ENCODE measurements around the gene MAEL. TPM values are rescaled to one million over a fixed set of nuclear protein-coding genes. Genes with fewer than 3 reads are reported as not detected.

The MAEL gene
- total RNA-seq, 4 donors from 2014 or later, result 0.54 to 2.0 (median 0.90) TPM

DNA sequence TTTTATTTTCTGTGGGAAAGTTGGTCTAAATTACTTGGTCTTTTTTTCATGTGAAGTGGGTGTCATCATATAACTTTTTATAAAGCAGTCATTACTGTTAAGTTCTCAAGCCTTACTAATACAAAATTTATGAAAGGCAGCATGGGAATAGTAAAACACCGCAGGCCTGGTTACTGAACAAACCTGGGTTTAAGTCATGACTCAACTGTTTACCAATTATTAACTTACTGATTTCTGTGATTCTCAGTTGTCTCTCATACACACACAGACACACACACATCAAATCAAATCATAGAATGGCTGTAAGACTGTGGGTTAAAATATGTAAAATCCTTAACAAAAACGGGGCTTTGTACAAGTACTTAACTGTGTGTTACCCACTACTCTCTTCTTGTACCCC is 14.6 kb downstream of the MAEL start:
- H3K27me3 ChIP-seq, result no peaks in the 10 kb centered on the region
- H3K36me3 ChIP-seq, result no peaks in the 10 kb centered on the region
- TF ChIP-seq, protein P1, sequence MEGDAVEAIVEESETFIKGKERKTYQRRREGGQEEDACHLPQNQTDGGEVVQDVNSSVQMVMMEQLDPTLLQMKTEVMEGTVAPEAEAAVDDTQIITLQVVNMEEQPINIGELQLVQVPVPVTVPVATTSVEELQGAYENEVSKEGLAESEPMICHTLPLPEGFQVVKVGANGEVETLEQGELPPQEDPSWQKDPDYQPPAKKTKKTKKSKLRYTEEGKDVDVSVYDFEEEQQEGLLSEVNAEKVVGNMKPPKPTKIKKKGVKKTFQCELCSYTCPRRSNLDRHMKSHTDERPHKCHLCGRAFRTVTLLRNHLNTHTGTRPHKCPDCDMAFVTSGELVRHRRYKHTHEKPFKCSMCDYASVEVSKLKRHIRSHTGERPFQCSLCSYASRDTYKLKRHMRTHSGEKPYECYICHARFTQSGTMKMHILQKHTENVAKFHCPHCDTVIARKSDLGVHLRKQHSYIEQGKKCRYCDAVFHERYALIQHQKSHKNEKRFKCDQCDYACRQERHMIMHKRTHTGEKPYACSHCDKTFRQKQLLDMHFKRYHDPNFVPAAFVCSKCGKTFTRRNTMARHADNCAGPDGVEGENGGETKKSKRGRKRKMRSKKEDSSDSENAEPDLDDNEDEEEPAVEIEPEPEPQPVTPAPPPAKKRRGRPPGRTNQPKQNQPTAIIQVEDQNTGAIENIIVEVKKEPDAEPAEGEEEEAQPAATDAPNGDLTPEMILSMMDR (IDR thresholded peaks at IDR 0.05), result no peak
- TF ChIP-seq POLR2A (IDR thresholded peaks at IDR 0.05) (no peak), EP300 (IDR thresholded peaks at IDR 0.05) (no peak), POLR2AphosphoS5 (IDR thresholded peaks at IDR 0.05) (no peak)
- no peaks in the 10 kb centered on the region for H3K4me1 ChIP-seq
- H3K9me3 ChIP-seq, result peaks cover 0 to 6% (median 0%) of the 10 kb centered on the region in 3 donors
- no peak overlapping the region for H3K4me3 ChIP-seq
- no peak overlapping the region for H3K27ac ChIP-seq
- 64 to 65% methylated on average over 2 of the region's 2 CpGs for WGBS, 2 donors (ENCODE audit: low coverage in 1 of 2)
- ATAC-seq, result no peak

DNA sequence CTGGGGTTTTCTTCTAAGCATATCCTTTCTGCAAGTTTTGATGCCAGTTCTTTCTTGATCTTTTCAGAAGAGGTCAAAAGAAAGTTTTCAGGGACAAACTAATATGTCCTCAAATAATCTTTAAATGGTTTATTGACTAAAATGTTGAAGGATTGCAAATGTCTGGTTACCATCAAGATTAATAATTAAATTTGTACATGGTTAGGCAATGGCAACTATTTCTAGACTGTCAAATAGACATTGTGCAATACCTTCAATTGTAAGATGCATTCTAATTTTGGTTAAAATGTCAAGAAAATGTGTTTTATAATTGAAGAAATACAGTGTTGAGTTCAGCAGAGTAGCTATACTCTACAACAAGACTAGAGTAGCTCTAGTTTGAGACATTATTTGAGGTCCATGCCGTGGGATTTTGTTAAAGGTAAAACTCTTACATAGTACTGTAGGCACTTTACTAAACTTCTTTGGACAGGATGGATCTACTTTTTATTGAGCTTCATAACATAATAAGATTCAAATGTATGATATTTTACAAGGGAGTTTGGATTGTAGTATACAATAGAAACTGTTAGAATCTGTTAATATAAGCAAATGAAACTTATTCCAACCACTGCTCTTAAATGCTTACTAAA is 22.6 kb downstream of the MAEL start:
- H3K4me1 ChIP-seq, result no peaks in the 10 kb centered on the region
- H3K27ac ChIP-seq, result no peak overlapping the region
- TF ChIP-seq EP300 (IDR thresholded peaks at IDR 0.05) (no peak), POLR2A (IDR thresholded peaks at IDR 0.05) (no peak), POLR2AphosphoS5 (IDR thresholded peaks at IDR 0.05) (no peak)
- TF ChIP-seq, protein P1 (IDR thresholded peaks at IDR 0.05), result no peak
- no peaks in the 10 kb centered on the region for H3K9me3 ChIP-seq
- ATAC-seq, result no peak
- no peak overlapping the region for H3K4me3 ChIP-seq
- H3K36me3 ChIP-seq, result no peaks in the 10 kb centered on the region
- H3K27me3 ChIP-seq, result no peaks in the 10 kb centered on the region
- 80 to 81% methylated on average over 1 of the region's 1 CpG for WGBS, 2 donors (ENCODE audit: low coverage in 1 of 2)

GRCh38 chr1:167012570-167012969 is 23.5 kb downstream of the MAEL start:
- no peaks in the 10 kb centered on the region for H3K36me3 ChIP-seq
- H3K4me1 ChIP-seq, result no peaks in the 10 kb centered on the region
- no peak overlapping the region for H3K27ac ChIP-seq
- H3K27me3 ChIP-seq, result no peaks in the 10 kb centered on the region
- H3K9me3 ChIP-seq, result no peaks in the 10 kb centered on the region
- no peak for ATAC-seq
- TF ChIP-seq POLR2AphosphoS5 (IDR thresholded peaks at IDR 0.05), result no peak
- TF ChIP-seq POLR2A (IDR thresholded peaks at IDR 0.05), result no peak
- TF ChIP-seq, protein P1 (IDR thresholded peaks at IDR 0.05), result no peak
- TF ChIP-seq EP300 (IDR thresholded peaks at IDR 0.05), result no peak
- no peak overlapping the region for H3K4me3 ChIP-seq
- 76 to 94% methylated on average over 2 of the region's 2 CpGs for WGBS, 2 donors (ENCODE audit: low coverage in 1 of 2)

- no peaks in the 10 kb centered on the region for H3K9me3 ChIP-seq
- ATAC-seq, result no peak
- H3K36me3 ChIP-seq, result no peaks in the 10 kb centered on the region
- WGBS, 2 donors (ENCODE audit: low coverage in 1 of 2), result 67 to 79% methylated on average over 5 to 8 of the region's 8 CpGs
- H3K27ac ChIP-seq, result no peak overlapping the region
- TF ChIP-seq POLR2A (IDR thresholded peaks at IDR 0.05) (no peak), EP300 (IDR thresholded peaks at IDR 0.05) (no peak), POLR2AphosphoS5 (IDR thresholded peaks at IDR 0.05) (no peak)
- TF ChIP-seq, protein P1 (IDR thresholded peaks at IDR 0.05), result no peak
- no peaks in the 10 kb centered on the region for H3K4me1 ChIP-seq
- H3K4me3 ChIP-seq, result no peak overlapping the region
- H3K27me3 ChIP-seq, result no peaks in the 10 kb centered on the region
Observed at GRCh38 chr1:167013108-167013929, 24.2 kb downstream of the MAEL start.

Data from gastroesophageal sphincter (tissue), 4 donors.